GM15510 (cell line): Measurements from ENCODE around the gene ZNRF3.

Source experiments
- POLR2A ChIP-seq: IDR thresholded peaks from 3 replicates; pipeline ENCODE4 v1.6.1; 2011; ENCODE audit warnings: borderline replicate concordance; ENCODE audit not compliant: insufficient read length; ENCODE audit errors: extremely low read depth

Gene ZNRF3

GRCh38 chr22:29032584-29032983 is 149.2 kb downstream of the ZNRF3 start:
- no peak for TF ChIP-seq POLR2A

GRCh38 chr22:29037340-29037932 is 154.1 kb downstream of the ZNRF3 start:
- no peak for TF ChIP-seq POLR2A

GRCh38 chr22:29039148-29039547 is 155.8 kb downstream of the ZNRF3 start:
- no peak for TF ChIP-seq POLR2A

- TF ChIP-seq POLR2A, result no peak
These were observed 157.3 kb downstream of the ZNRF3 start for GRCh38 chr22:29040385-29041275.

GRCh38 chr22:29041408-29041807 is 158.0 kb downstream of the ZNRF3 start:
- TF ChIP-seq POLR2A, result no peak

- TF ChIP-seq POLR2A, result no peak
These were observed 160.7 kb downstream of the ZNRF3 start for GRCh38 chr22:29043906-29044575.

- TF ChIP-seq POLR2A, result no peak
These were observed 161.3 kb downstream of the ZNRF3 start for GRCh38 chr22:29044657-29045176.

GRCh38 chr22:29048822-29049654 is 165.7 kb downstream of the ZNRF3 start:
- TF ChIP-seq POLR2A, result no peak

GRCh38 chr22:29049655-29050263 is 166.4 kb downstream of the ZNRF3 start:
- no peak for TF ChIP-seq POLR2A

- TF ChIP-seq POLR2A, result no peak
These were observed 167.1 kb downstream of the ZNRF3 start for GRCh38 chr22:29050457-29050856.

GRCh38 chr22:29053048-29053702 is 169.8 kb downstream of the ZNRF3 start:
- no peak for TF ChIP-seq POLR2A

- TF ChIP-seq POLR2A, result no peak
These were observed 170.9 kb downstream of the ZNRF3 start for GRCh38 chr22:29054251-29054767.

- no peak for TF ChIP-seq POLR2A
These were observed 171.9 kb downstream of the ZNRF3 start for GRCh38 chr22:29055192-29055830.
